Hepatocyte (in vitro differentiated cells): ENCODE data around the gene FYN. TPM values are rescaled to one million over a fixed set of nuclear protein-coding genes. Genes with fewer than 3 reads are reported as not detected.

ENCODE experiments used
- DNase-seq: peaks from one replicate; pipeline ENCODE4 v3.0.0-alpha.2; 2016; ENCODE audit warnings: low spot score
- H2AFZ ChIP-seq: fragments of 200-600 bp; sonication (generic); 2 replicates; pipeline ENCODE4 v1.6.0; 2016; ENCODE audit warnings: antibody characterized with exemption, mild to moderate bottlenecking
- H3K27ac ChIP-seq: fragments of 200-600 bp; sonication (generic); 2 replicates; pipeline ENCODE4 v1.5.1; 2016; ENCODE audit warnings: mild to moderate bottlenecking
- H3K27me3 ChIP-seq: fragments of 200-600 bp; sonication (generic); 2 replicates; pipeline ENCODE4 v1.6.1; 2016
- H3K36me3 ChIP-seq: fragments of 200-600 bp; sonication (generic); replicated peaks from 2 replicates; pipeline ENCODE4 v1.5.1; 2016; ENCODE audit warnings: low read depth; ENCODE audit not compliant: insufficient read depth
- H3K4me1 ChIP-seq: fragments of 200-600 bp; sonication (generic); 2 replicates; pipeline ENCODE4 v1.5.1; 2016; ENCODE audit warnings: mild to moderate bottlenecking, moderate library complexity; ENCODE audit not compliant: insufficient read depth
- H3K4me2 ChIP-seq: fragments of 200-600 bp; sonication (generic); 2 replicates; pipeline ENCODE4 v1.6.0; 2016
- H3K4me3 ChIP-seq: fragments of 200-600 bp; sonication (generic); 2 replicates; pipeline ENCODE4 v1.5.1; 2016; ENCODE audit warnings: mild to moderate bottlenecking
- H3K79me2 ChIP-seq: fragments of 200-600 bp; sonication (generic); 2 replicates; pipeline ENCODE4 v1.6.0; 2017; ENCODE audit warnings: mild to moderate bottlenecking
- H3K9me2 ChIP-seq: fragments of 200-600 bp; sonication (generic); replicated peaks from 2 replicates; pipeline ENCODE4 v1.6.0; 2017; ENCODE audit warnings: mild to moderate bottlenecking; ENCODE audit not compliant: insufficient read depth
- H3K9me3 ChIP-seq: fragments of 200-600 bp; sonication (generic); 2 replicates; pipeline ENCODE4 v1.5.1; 2016; ENCODE audit warnings: low read depth, mild to moderate bottlenecking
- H4K20me1 ChIP-seq: fragments of 200-600 bp; sonication (generic); 2 replicates; pipeline ENCODE4 v1.6.0; 2016; ENCODE audit warnings: mild to moderate bottlenecking; ENCODE audit not compliant: insufficient read depth, poor library complexity, severe bottlenecking
- EZH2 ChIP-seq: fragments of 200-600 bp; sonication (generic); IDR thresholded peaks from 2 replicates; pipeline ENCODE4 v1.6.1; 2016; ENCODE audit warnings: antibody characterized with exemption, mild to moderate bottlenecking, borderline replicate concordance
- EZH2phosphoT487 ChIP-seq: fragments of 200-600 bp; sonication (generic); IDR thresholded peaks from one replicate; pipeline ENCODE4 v1.6.1; 2018; ENCODE audit warnings: antibody characterized with exemption, mild to moderate bottlenecking, low read depth, moderate library complexity; ENCODE audit not compliant: unreplicated experiment, severe bottlenecking
- WGBS: methylation state at CpG from one replicate; pipeline ENCODE4 v1.1.6; 2016; ENCODE audit warnings: low lambda C conversion rate; ENCODE audit errors: missing lambda C conversion rate; 5-methylcytosine and 5-hydroxymethylcytosine counted together
- polyA plus RNA-seq: library from polyadenylated mRNA; unstranded; fragments of >200 nt; fragmentation: Nextera tagmentation; extraction: Ambion mirVana; gene quantifications from 2 replicates; pipeline ENCODE4 v1.2.1, GENCODE V29; 2016
- total RNA-seq: library from RNA; depleted of rRNA; stranded (reverse); fragments of >200 nt; gene quantifications from 2 replicates; pipeline ENCODE4 v1.2.3, GENCODE V29; 2014
- TF ChIP-seq, protein P1 (sequence below): fragments of 200-600 bp; sonication (generic); IDR thresholded peaks from 2 replicates; pipeline ENCODE4 v1.5.1; 2016; ENCODE audit warnings: antibody characterized with exemption, mild to moderate bottlenecking; ENCODE audit not compliant: poor library complexity

The FYN gene
- total and polyA plus RNA-seq, 2 experiments from 2014 or later: 40.0 to 70.1 TPM

DNA sequence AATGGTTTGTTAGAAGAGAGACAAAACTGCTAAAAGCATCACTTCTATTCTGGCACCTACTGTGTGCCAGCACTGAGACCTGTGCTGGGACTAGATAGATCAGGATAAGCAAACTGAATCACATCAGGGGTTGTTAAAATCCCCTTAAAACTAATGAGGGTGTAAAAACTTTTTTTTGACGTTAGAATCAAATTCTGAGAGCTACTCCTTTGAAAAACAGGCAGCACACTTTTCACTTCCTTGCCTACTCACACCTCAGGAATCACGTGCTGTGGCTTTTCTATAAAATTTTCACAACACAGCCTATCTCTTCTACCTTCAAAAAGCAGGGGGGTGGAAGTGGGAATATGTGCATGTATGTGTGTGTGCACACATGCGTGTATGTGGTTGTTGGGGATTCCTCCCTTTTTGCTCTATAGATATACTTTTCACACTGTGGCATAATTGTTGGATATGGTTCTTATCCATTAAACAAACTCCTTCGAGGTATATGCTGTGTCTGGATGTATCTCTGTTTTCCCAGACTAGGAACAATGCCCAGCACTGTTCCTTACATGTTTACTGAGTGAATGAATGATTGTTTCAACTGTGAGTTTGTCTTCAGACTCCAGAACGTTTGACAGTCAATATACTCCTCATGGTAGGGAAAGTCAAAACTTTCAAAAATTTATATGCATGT, 105.4 kb downstream of the FYN start:
- TF ChIP-seq EZH2 (no peak), EZH2phosphoT487 (no peak)
- TF ChIP-seq, protein P1, sequence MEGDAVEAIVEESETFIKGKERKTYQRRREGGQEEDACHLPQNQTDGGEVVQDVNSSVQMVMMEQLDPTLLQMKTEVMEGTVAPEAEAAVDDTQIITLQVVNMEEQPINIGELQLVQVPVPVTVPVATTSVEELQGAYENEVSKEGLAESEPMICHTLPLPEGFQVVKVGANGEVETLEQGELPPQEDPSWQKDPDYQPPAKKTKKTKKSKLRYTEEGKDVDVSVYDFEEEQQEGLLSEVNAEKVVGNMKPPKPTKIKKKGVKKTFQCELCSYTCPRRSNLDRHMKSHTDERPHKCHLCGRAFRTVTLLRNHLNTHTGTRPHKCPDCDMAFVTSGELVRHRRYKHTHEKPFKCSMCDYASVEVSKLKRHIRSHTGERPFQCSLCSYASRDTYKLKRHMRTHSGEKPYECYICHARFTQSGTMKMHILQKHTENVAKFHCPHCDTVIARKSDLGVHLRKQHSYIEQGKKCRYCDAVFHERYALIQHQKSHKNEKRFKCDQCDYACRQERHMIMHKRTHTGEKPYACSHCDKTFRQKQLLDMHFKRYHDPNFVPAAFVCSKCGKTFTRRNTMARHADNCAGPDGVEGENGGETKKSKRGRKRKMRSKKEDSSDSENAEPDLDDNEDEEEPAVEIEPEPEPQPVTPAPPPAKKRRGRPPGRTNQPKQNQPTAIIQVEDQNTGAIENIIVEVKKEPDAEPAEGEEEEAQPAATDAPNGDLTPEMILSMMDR: no peak
- Histone ChIP-seq H3K27ac (no peak overlapping the region), H3K9me3 (no peaks in the 10 kb centered on the region), H3K4me3 (no peak overlapping the region), H4K20me1 (no peaks in the 10 kb centered on the region), H3K4me2 (no peak overlapping the region), H3K27me3 (no peaks in the 10 kb centered on the region), H3K79me2 (no peaks in the 10 kb centered on the region), H3K9me2 (no peaks in the 10 kb centered on the region), H3K36me3 (no peaks in the 10 kb centered on the region), H3K4me1 (no peaks in the 10 kb centered on the region), H2AFZ (no peak overlapping the region)
- WGBS: 65% methylated on average over 5 of the region's 5 CpGs
- no peak for DNase-seq

DNA sequence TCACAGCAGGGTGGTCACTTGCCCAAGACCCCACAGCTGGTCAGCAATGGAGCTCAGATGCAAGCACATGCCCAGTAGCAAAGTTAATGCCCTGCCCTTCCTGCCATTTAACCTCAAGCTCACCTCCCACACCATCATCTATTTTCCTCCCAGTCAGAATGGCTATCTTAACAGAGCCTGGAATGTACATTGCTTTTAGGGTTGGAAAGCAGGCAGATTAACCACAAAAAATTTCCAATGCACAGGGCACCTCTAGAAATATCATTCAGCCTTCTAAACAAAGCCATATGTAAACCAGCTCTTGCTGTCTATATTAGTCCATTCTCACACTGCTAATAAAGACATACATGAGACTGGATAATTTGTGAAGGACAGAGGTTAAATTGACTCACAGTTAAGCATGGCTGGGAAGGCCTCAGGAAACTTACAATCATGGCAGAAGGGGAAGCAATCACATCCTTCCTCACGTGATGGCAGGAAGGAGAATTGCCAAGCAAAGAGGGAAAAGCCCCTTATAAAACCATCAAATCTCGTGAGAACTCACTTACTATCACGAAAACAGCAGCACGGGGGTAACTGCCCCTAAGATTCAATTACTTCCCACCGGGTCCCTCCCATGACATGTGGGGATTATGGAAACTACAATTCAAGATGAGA, 106.9 kb downstream of the FYN start:
- no peaks in the 10 kb centered on the region for H3K36me3 ChIP-seq
- H3K79me2 ChIP-seq: no peaks in the 10 kb centered on the region
- no peak overlapping the region for H2AFZ ChIP-seq
- H3K27me3 ChIP-seq: no peaks in the 10 kb centered on the region
- TF ChIP-seq EZH2 (no peak), EZH2phosphoT487 (no peak)
- TF ChIP-seq, protein P1: no peak
- no peaks in the 10 kb centered on the region for H3K9me3 ChIP-seq
- WGBS: 79% methylated on average over 5 of the region's 5 CpGs
- no peaks in the 10 kb centered on the region for H3K9me2 ChIP-seq
- no peak for DNase-seq
- H3K4me3 ChIP-seq: no peak overlapping the region
- no peaks in the 10 kb centered on the region for H4K20me1 ChIP-seq
- no peak overlapping the region for H3K27ac ChIP-seq
- no peak overlapping the region for H3K4me2 ChIP-seq
- H3K4me1 ChIP-seq: peaks cover 4% of the 10 kb centered on the region

DNA sequence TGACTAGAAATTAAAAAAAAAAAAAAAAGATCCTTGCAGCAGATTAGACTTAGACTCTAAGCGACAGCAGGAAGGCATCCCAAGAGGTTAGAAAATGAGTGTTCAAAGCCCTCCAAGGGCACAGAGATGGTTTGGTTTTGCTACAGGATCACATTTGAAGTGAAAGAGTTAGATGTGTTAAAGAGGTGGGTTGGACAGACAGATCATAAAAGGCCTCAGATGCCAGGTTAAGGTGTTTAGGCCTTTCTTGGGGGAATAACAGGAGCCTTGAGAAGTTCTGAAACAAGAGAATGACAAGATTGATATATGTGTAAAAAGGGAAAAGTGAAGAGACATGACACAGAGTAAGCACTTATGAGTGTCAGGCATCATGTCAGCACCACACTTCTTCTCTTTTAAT, 107.5 kb downstream of the FYN start:
- no peak for DNase-seq
- Histone ChIP-seq H3K27me3 (no peaks in the 10 kb centered on the region), H4K20me1 (no peaks in the 10 kb centered on the region), H2AFZ (no peak overlapping the region), H3K79me2 (no peaks in the 10 kb centered on the region), H3K4me1 (peaks cover 4% of the 10 kb centered on the region), H3K4me3 (no peak overlapping the region), H3K9me2 (no peaks in the 10 kb centered on the region), H3K36me3 (no peaks in the 10 kb centered on the region), H3K9me3 (no peaks in the 10 kb centered on the region), H3K4me2 (no peak overlapping the region), H3K27ac (no peak overlapping the region)
- TF ChIP-seq EZH2phosphoT487: no peak
- TF ChIP-seq, protein P1: no peak
- TF ChIP-seq EZH2: no peak
- 96% methylated on average over 1 of the region's 1 CpG for WGBS
